Measurements from ENCODE around the gene RGS9.

- TF ChIP-seq EZH2 (optimal IDR thresholded peaks at IDR 0.05; ENCODE audit: low read depth, low read length): no peak
- TF ChIP-seq CTCF (IDR thresholded peaks at IDR 0.05; ENCODE audit: low read length): no peak
- no peak for TF ChIP-seq EZH2phosphoT487 (IDR thresholded peaks at IDR 0.05; ENCODE audit: low read length)
Measured at GRCh38 chr17:65156185-65156834, 19.1 kb downstream of the RGS9 start.

Measured in MM.1S (cell line).